OCI-LY3 (cell line): ENCODE data around the gene DAZAP1.

Experiments used
- CTCF ChIP-seq: fragments of 200-600, 300-600 bp; sonication (generic); IDR thresholded peaks from 2 replicates; pipeline ENCODE4 v1.5.1; 2014; ENCODE audit warnings: antibody characterized with exemption, low read length, low read depth
- EZH2phosphoT487 ChIP-seq: fragments of 200-600 bp; shearing (Covaris generic); IDR thresholded peaks from 2 replicates; pipeline ENCODE4 v1.6.1; 2018; ENCODE audit warnings: antibody characterized with exemption, mixed run types, low read depth

- TF ChIP-seq CTCF (no peak), EZH2phosphoT487 (no peak)
These were observed 76.0 kb downstream of the DAZAP1 start for GRCh38 chr19:1483131-1483978.
